SH-SY5Y (cell line): Measurements from ENCODE around the gene CEL.

Experiments used
- GATA2 ChIP-seq: IDR thresholded peaks from 2 replicates; pipeline ENCODE4 v1.6.1; 2011; ENCODE audit warnings: mild to moderate bottlenecking, low read depth, low read length
- GATA3 ChIP-seq: IDR thresholded peaks from 2 replicates; pipeline ENCODE4 v1.6.1; 2011; ENCODE audit warnings: low read depth, mild to moderate bottlenecking, low read length, moderate library complexity

The CEL gene

DNA sequence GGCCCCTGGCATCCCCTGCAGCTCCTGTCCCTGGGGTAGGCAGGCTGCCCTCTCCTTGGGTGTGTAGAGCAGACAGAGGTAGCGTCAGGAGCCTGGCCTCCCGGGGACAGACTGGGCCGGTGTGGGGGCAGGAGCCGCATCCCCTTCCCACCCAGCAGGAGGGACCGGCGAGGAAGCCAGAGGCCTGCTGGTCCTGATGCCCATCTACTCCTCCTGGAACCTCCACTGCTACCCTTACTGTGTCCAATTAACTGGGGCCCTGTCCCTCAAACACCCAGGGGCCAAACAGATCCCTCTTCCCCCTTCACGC, 43.6 kb downstream of the CEL start:
- TF ChIP-seq GATA3, result no peak
- no peak for TF ChIP-seq GATA2

DNA sequence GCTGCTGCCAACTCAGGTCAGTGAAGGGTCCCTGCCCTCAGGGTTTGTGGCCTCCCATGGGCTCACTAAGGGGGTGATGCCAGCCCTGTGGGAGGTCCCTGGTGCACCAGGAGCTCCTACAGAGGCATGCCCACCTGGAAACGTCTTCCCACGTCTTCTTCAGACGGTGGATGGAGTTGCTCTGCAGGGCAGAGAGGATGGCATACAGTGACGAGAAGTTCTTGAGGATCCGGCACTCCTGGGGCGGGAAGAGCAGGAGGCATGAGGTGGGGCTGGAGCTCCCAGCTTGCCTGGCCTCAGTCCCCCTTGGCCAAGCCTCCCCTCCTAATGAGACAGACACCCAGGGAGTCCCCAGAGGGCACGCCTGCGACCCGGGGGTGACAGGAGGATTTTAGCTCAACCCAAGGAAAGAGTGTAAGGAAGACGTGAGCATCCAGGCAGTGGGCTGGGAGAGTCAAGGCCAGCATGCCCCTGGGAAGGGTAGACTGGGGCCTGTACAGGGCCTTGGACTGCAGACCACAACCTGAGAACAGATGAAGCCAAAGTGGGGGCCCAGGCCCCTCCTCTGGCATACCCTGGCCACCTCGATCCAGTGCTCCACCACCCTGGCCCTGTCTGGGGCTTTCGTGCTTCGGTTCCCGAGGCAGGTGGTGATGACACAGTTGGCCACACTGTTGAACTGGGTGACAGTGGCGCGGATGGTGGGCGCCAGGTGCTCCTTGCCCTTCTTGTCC, 44.9 kb downstream of the CEL start:
- TF ChIP-seq GATA2, result no peak
- no peak for TF ChIP-seq GATA3

DNA sequence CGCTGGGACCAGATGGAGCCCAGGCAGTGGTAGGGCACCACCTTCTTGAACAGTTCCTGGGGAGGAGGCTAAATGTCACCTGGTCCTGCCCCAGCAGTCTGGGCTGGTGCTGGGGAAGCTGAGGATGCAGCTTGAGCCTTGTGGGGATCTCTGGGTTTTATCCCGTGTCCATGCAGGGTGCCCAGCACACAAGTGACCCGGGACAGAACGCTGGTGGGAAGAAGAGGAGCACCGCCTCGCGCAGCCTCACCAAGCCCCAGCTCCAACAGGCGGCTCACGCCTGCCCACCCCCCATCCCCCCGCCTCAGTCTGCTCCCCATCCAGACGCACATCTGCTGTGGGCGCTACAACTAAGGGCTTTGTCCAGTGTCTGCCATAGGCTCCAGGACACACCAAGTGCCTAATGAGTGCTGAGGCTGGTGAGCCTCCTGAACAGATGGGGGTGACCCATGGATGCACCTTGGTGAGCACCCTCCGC, 45.5 kb downstream of the CEL start:
- TF ChIP-seq GATA2, result no peak
- no peak for TF ChIP-seq GATA3

DNA sequence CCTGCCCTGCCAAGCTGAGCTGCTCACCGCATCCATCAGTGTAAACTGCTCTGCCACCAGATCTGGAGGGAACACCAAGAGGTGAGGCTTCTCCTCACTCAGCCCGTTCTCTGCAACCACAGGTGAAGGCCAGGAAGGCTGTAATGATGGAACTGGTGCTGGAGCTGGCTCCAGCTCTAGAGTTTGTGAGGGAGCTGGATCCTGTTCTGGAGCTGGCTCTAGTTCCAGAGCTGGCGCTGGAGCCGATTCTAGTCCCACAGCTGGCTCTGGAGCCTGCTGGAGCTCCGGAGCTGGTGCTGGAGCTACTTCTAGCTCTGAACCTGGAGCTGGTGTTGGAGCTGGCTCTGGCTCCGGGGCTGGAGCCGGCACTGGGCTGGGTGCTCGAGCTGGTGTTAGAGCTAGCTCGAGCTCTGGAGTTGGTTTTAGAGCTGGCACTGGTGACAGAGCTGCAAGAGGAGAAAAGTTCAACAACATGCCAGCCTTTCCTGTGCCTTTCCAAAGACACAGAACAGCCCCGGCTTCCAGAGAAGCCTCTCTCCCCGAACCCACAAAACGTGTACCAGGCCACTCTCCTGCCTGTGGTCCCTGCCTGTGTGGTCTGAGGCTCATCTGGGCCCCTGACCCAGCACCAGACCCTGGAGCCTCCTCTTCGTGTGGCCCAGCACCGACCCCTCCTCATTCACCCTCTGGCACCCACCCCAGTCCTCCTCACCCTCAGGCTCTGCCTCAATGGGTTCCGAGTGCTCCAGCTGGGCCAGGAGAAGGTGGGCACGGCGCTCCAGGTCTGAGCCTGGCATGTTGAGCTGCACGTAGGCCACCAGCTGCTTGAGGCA, 46.4 kb downstream of the CEL start:
- no peak for TF ChIP-seq GATA3

DNA sequence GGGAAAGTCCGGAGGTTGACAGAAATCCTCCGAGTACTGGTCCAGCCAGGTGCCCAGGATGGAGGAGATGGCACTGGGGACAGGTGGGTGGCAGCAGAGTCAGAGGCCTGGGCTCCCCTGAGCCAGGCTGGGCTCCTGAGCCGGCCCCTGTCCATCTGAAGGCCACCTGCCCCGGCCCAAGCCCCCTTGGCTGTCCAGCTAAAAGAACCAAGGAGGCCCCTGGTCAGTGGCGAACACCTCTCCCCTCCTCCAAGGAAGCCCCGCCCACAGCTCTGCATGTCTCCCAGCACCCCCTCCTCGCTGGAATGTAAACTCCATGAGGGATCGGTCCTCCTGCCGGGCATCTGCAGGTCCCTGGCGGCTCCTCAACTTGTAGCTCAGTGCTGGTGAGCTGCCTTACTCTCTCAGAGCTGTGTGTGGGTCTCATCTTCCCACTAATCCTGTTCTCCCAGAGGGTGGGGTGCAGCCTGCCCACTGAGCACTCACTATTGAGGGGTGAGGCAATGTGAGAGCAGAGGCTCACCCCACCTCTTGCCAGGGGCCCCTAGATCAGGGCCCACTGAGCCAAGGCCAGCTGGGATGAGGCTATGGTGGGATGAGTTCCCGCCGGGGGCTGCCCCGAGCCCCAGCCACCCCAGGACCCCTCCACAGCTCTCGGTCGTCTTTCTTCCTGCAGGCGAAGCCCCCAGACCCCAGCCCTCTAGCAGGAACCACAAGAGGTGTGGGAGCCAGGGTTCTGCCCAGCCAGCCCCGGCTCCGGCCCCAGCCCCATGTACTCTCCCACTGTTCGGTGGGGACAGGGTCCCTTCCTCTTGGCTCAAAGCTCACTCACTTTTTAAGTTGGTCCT, 47.2 kb downstream of the CEL start:
- TF ChIP-seq GATA2, result no peak
- no peak for TF ChIP-seq GATA3

DNA sequence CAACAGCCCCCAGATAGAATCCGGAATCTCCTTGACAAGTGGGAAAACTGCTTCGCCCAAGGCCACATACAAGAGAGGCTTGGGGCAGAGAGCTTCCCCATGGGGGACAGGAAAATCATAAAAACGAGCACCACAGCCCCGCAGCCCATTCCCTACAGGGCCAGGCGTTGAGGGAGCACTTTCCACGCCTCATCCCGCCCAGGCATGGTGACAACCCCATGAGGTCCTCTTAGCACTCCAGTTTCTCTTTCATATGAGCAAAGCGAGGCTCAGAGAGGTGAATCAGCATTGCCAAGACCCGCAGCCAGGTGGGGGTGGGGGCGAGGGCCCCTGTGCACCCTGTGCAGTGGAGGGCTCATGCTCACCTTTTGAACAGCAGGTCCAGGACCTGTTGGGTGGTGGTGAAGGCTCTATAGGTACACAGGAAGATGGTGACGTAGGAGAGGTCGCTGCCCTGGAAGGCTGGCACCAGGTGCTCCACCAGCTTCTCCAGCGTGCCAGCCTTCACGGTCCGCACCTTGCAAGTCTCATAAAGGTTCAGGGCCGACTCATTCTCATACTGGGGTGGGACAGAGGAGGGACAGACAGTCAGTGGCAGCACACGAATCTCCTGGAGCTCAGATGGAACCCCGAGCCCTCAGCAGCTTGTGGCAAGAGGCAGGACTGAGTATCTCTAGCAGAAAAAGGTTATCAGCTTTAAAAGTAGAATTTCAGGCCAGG, 48.3 kb downstream of the CEL start:
- TF ChIP-seq GATA3 (no peak), GATA2 (no peak)

DNA sequence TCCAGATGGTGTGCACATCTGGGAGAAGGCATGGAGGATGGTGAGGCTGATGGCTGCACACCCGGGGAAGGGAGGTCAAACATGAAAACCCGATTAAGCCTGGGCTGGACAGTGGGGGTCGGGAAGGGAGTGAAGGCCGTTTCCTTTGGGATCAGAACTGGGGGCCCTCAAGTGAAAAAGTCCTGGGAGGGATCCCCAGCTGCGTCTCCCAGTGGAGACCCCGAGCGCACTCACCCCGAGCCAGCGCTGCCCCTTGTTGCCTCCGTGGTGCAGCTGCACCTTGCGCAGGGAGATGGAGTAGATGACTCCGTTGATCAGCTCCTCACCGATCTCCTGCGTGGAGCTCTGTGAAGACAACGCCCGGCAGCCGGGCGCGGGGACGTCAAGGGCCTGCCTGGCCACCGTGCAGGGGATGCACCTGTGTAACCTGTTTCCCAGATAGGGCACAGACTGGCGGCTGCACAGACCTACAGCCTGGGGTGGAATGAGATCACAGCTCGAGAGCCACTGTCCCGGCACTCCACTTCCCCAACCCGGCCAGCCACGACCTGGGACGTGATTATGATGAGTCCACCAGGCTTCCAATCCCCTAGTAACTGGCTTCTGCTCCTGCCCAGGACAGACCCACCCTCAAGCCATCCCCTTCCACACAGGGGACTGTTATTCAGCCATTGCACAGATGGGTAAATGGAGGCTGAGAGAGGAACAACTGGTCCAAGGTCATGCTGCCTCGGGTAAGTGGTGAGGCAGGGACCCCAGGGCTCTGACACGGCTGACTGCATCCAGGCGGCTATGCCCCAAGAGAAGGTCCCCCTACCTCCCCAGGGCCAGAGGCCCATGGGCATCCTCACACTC, 50.3 kb downstream of the CEL start:
- TF ChIP-seq GATA2, result no peak
- TF ChIP-seq GATA3, result no peak

DNA sequence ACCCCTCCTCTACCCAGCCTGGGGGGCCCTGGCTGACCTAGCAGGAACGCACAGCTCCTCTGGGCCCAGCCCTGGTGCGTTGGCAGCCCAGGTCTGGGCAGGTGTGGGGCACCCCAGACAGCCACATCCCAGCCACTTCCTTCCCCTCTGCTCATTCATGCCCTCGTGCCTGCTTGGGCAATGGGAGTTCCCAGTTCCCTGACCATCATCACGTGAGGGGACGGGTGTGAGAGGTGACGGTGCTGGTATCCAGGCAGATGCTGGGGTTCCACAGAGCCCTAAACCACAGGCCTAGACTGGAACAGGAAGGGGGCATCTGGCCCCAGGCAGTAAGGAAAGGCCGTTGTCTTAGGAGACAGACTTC, 50.9 kb downstream of the CEL start:
- TF ChIP-seq GATA3, result no peak
- no peak for TF ChIP-seq GATA2

DNA sequence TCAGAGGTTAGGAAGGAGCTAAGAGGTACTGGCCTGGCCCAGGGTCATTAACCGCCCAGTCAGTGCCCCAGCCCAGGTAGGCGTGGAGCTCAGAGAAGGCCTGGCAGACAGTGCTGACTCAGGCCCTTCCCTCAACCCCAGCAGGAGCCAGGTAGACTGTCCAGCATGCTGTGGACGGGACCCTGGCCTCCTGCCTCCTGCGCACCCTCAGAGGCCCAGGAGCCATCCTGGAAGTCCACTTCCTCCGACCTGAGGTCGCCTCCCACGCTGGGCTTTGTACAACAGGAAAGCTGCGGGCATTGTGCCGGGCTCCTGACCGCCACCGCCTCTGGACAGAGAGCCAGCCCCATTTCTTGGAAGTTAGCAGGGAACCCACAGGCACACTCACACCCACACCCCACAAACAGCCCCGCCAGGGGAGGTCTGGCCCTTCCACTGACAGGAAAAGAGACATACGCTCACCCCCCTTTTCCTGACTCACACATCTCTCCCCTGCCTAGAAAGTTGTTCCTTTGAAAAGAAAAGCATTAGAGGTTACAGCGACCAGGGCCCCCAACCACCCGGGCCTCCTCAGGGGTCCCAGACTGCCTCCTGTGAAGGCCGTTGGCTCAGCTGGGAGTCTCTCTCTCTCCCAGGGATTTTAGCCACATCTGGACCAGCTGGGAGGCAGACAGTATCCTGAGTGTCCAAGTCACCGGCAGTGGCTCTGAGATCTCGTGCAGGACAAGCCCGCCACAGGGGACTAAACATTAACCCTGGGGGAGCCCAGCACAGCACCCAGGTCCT, 51.6 kb downstream of the CEL start:
- TF ChIP-seq GATA3 (no peak), GATA2 (no peak)

DNA sequence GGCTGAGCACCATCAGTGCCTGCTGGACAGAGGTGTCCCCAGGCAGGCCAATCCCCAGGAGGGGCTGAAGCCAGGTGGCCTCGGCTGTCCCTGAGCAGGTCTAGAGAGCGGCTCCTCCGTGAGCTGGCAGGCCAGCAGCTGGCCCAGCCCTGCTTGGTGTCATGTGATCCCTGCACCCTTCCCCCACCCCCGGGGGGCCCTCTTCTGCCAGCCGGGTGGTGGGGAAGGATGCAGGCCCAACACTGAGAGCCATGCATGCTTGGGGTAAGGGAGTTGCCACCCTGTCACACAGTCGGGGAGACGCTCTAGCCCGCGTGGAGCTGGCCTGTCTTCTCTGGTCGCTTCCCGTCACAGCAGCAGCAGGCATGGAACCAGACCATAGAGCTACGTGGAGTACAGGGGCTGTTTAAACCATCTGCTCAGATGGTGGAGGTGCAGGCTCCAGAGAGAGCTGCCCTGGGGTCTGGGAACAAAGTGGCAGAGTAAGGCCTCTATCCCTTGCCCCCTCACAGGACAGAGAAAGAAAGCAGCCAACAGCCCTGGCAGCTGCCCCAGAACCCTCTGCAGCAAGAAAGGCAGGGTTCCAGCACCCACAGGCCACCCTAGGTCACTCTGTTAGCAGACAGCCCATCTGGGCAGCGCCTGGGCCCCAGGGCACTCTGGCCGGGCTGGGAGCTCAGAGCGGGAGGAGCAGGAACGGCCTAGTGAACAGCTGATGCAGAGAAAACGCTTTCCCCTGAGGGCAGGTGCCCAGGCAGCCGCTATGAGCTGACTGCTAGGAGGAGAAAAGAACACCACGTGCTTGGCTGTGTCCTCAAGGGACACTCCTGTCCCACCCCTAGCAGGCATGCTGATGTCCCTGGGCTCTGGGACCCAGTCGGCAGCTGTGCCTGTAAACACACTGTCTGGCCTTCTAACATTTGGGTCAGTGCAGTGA, 52.4 kb downstream of the CEL start:
- TF ChIP-seq GATA2, result no peak

DNA sequence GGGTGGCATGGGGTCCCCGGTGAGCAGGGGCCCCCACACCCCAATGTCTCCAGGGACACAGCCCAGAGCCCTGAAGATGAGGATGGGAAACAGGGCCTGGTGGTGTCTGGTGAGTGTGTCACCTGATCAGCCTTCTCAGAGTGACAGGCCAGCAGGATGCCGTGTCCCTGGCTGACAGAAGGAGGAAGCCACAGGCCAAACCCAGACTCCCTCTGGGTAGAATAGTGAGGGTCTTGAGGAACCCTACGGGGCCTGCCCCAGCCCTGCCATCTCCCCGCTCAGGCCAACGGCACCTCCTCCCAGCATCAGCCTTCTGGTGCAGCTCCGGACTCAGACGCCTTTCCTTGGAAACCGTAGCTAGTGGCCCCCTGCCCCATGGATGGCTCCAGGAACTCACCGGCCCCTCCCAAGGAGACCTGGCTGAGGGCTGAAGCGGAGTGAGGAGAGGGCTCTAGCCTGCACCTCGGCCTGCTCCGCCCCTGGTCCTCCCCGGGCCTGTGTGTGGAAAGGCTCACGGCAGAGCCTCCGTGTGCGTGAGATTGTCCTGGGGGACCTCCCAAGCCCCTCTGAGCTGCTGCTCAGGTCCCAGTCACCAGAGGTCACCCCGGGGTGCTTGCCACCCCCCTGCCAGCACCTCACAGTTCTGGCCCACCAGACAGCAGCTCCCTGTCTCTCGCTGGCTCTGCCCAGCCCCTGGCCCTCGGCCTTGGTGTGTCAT, 53.3 kb downstream of the CEL start:
- TF ChIP-seq GATA3 (no peak), GATA2 (no peak)
